HEK293 (cell line): ENCODE data around the gene PPP1R3E.

Experiments used
- GLI4 ChIP-seq: fragments of 450-650 bp; formaldehyde crosslinking; IDR thresholded peaks from 2 replicates; pipeline ENCODE4 v1.5.1; 2016; ENCODE audit warnings: missing biosample characterization, missing genetic modification characterization
- HOXA7 ChIP-seq: sonication (generic); formaldehyde crosslinking; IDR thresholded peaks from 2 replicates; pipeline ENCODE4 v1.8.1; 2022; ENCODE audit warnings: missing genetic modification reagents, borderline replicate concordance
- KLF8 ChIP-seq: fragments of 450-650 bp; formaldehyde crosslinking; IDR thresholded peaks from 2 replicates; pipeline ENCODE4 v1.5.1; 2016; ENCODE audit warnings: missing biosample characterization, missing genetic modification characterization
- PRDM1 ChIP-seq: fragments of 450-650 bp; formaldehyde crosslinking; IDR thresholded peaks from 2 replicates; pipeline ENCODE4; 2016; ENCODE audit warnings: missing biosample characterization, missing genetic modification characterization
- PRDM2 ChIP-seq: fragments of 450-650 bp; formaldehyde crosslinking; IDR thresholded peaks from 2 replicates; pipeline ENCODE4 v1.5.1; 2016; ENCODE audit warnings: missing biosample characterization, missing genetic modification characterization, borderline replicate concordance
- PRDM4 ChIP-seq: fragments of 450-650 bp; formaldehyde crosslinking; IDR thresholded peaks from 2 replicates; pipeline ENCODE4 v1.5.1; 2017; ENCODE audit warnings: missing biosample characterization, missing genetic modification characterization
- ZBTB21 ChIP-seq: fragments of 450-650 bp; formaldehyde crosslinking; IDR thresholded peaks from 2 replicates; pipeline ENCODE4 v1.5.1; 2017; ENCODE audit warnings: missing biosample characterization, missing genetic modification characterization
- ZBTB7A ChIP-seq: fragments of 450-650 bp; formaldehyde crosslinking; IDR thresholded peaks from 2 replicates; pipeline ENCODE4 v1.5.1; 2016; ENCODE audit warnings: low read depth, missing biosample characterization, missing genetic modification characterization
- ZIC2 ChIP-seq: fragments of 450-650 bp; formaldehyde crosslinking; IDR thresholded peaks from 2 replicates; pipeline ENCODE4 v1.5.1; 2016; ENCODE audit warnings: missing biosample characterization, missing genetic modification characterization
- ZNF132 ChIP-seq: fragments of 450-650 bp; formaldehyde crosslinking; IDR thresholded peaks from 2 replicates; pipeline ENCODE4 v1.5.1; 2017; ENCODE audit warnings: missing biosample characterization, missing genetic modification characterization, borderline replicate concordance
- ZNF274 ChIP-seq, 2 experiments: fragments of 200-500 bp in 1 of 2; fragments of 450-650 bp in 1 of 2; sonication (Bioruptor generic) in 1 of 2; formaldehyde crosslinking in 1 of 2; IDR thresholded peaks; 2 replicates each; pipeline versions ENCODE4 v1.5.1 to v1.6.1; 2014 to 2016; ENCODE audit warnings: borderline replicate concordance in 1 of 2, inconsistent platforms in 1 of 2, low read length in 1 of 2, missing biosample characterization in 1 of 2, missing genetic modification characterization in 1 of 2
- ZNF292 ChIP-seq: fragments of 450-650 bp; formaldehyde crosslinking; IDR thresholded peaks from 2 replicates; pipeline ENCODE4 v1.5.1; 2016; ENCODE audit warnings: low read depth, missing biosample characterization, missing genetic modification characterization, borderline replicate concordance
- ZNF362 ChIP-seq: fragments of 450-650 bp; formaldehyde crosslinking; IDR thresholded peaks from 2 replicates; pipeline ENCODE4 v1.5.1; 2016; ENCODE audit warnings: missing biosample characterization, missing genetic modification characterization
- ZNF423 ChIP-seq: fragments of 450-650 bp; formaldehyde crosslinking; IDR thresholded peaks from 2 replicates; pipeline ENCODE4 v1.5.1; 2016; ENCODE audit warnings: missing biosample characterization, missing genetic modification characterization
- ZNF449 ChIP-seq: fragments of 450-650 bp; formaldehyde crosslinking; IDR thresholded peaks from 2 replicates; pipeline ENCODE4 v1.5.1; 2017; ENCODE audit warnings: missing biosample characterization, mild to moderate bottlenecking, missing genetic modification characterization, moderate library complexity
- ZNF510 ChIP-seq: fragments of 450-650 bp; formaldehyde crosslinking; IDR thresholded peaks from 2 replicates; pipeline ENCODE4 v1.5.1; 2018; ENCODE audit warnings: mild to moderate bottlenecking, missing genetic modification characterization, missing biosample characterization; ENCODE audit not compliant: insufficient replicate concordance
- ZNF513 ChIP-seq: fragments of 450-650 bp; IDR thresholded peaks from 2 replicates; pipeline ENCODE4 v1.5.1; 2018; ENCODE audit warnings: missing biosample characterization, missing genetic modification characterization
- ZNF530 ChIP-seq: fragments of 450-650 bp; formaldehyde crosslinking; IDR thresholded peaks from 2 replicates; pipeline ENCODE4 v1.5.1; 2016; ENCODE audit warnings: low read depth, missing biosample characterization, missing genetic modification characterization
- ZNF596 ChIP-seq: fragments of 450-650 bp; IDR thresholded peaks from 2 replicates; pipeline ENCODE4 v1.5.0; 2018; ENCODE audit warnings: missing biosample characterization, mild to moderate bottlenecking, missing genetic modification characterization, moderate library complexity
- ZNF610 ChIP-seq: fragments of 450-650 bp; formaldehyde crosslinking; IDR thresholded peaks from 2 replicates; pipeline ENCODE4 v1.5.1; 2016; ENCODE audit warnings: missing biosample characterization, missing genetic modification characterization, borderline replicate concordance
- ZNF704 ChIP-seq: fragments of 450-650 bp; formaldehyde crosslinking; IDR thresholded peaks from 2 replicates; pipeline ENCODE4 v1.5.1; 2016; ENCODE audit warnings: missing biosample characterization, missing genetic modification characterization
- ZNF76 ChIP-seq: fragments of 450-650 bp; formaldehyde crosslinking; IDR thresholded peaks from 2 replicates; pipeline ENCODE4; 2016; ENCODE audit warnings: low read depth, missing biosample characterization, missing genetic modification characterization, borderline replicate concordance
- ZNF791 ChIP-seq: fragments of 450-650 bp; formaldehyde crosslinking; IDR thresholded peaks from 2 replicates; pipeline ENCODE4 v1.5.1; 2016; ENCODE audit warnings: missing biosample characterization, missing genetic modification characterization
- ZNF792 ChIP-seq: fragments of 450-650 bp; formaldehyde crosslinking; IDR thresholded peaks from 2 replicates; pipeline ENCODE4 v1.5.1; 2016; ENCODE audit warnings: missing biosample characterization, missing genetic modification characterization

The PPP1R3E gene

GRCh38 chr14:23286020-23286901, 16.4 kb downstream of the PPP1R3E start, which contains the start of gene HOMEZ (continued):
- TF ChIP-seq PRDM4 (tag by site-specific recombination) = no peak
- peak; percentile 40; the same call in 1 of the 2 replicates for TF ChIP-seq ZNF513 (tag by site-specific recombination)
- TF ChIP-seq ZNF792 (tag by site-specific recombination) = no peak
- TF ChIP-seq ZNF423 (tag by site-specific recombination) = peak; percentile 87
- TF ChIP-seq ZNF274 (IDR thresholded peaks at IDR 0.05; ENCODE audit: low read length) = no peak
- no peak for TF ChIP-seq ZNF274 (tag by site-specific recombination; IDR thresholded peaks at IDR 0.05; ENCODE audit: borderline replicate concordance)
- no peak for TF ChIP-seq ZNF704
- no peak for TF ChIP-seq ZNF610
- TF ChIP-seq ZNF362 (tag by site-specific recombination) = no peak
- peak; percentile 97 for TF ChIP-seq ZNF449 (tag by site-specific recombination)
- TF ChIP-seq ZNF791 (tag by site-specific recombination) = no peak
- no peak for TF ChIP-seq ZNF292 (tag by site-specific recombination)
- TF ChIP-seq ZNF596 (tag by site-specific recombination) = no peak
- no peak for TF ChIP-seq PRDM2 (tag by site-specific recombination)
- no peak; the same call in 1 of the 2 replicates for TF ChIP-seq ZBTB7A (tag by site-specific recombination)
- TF ChIP-seq ZIC2 (tag by site-specific recombination) = peak; percentile 50
- TF ChIP-seq KLF8 (tag by site-specific recombination) = peak; percentile 98
- TF ChIP-seq ZNF510 (tag by site-specific recombination) = no peak
- no peak for TF ChIP-seq HOXA7 (CRISPR knock-in tag)
- no peak for TF ChIP-seq ZNF530 (tag by site-specific recombination)
- no peak for TF ChIP-seq GLI4
- TF ChIP-seq ZBTB21 (tag by site-specific recombination) = no peak
- no peak; the same call in 1 of the 2 replicates for TF ChIP-seq ZNF76 (tag by site-specific recombination)
- no peak for TF ChIP-seq ZNF132 (tag by site-specific recombination)
- no peak for TF ChIP-seq PRDM1
